Measurements from ENCODE around the gene CCR2.

- TF ChIP-seq CTCF (conservative IDR thresholded peaks at IDR 0.05; ENCODE audit: low read length) (no peak), EZH2phosphoT487 (IDR thresholded peaks at IDR 0.05; ENCODE audit: borderline replicate concordance) (no peak)
Observed at GRCh38 chr3:46369675-46370132, 15.8 kb downstream of the CCR2 start.
